ENCODE results near the gene DHRS7B.
"Not testable (repeated sequence)": the region's sequence is repeated elsewhere in the genome, so short reads cannot be mapped to it uniquely, and the experiment has no call there.

DHRS7B gene

DNA sequence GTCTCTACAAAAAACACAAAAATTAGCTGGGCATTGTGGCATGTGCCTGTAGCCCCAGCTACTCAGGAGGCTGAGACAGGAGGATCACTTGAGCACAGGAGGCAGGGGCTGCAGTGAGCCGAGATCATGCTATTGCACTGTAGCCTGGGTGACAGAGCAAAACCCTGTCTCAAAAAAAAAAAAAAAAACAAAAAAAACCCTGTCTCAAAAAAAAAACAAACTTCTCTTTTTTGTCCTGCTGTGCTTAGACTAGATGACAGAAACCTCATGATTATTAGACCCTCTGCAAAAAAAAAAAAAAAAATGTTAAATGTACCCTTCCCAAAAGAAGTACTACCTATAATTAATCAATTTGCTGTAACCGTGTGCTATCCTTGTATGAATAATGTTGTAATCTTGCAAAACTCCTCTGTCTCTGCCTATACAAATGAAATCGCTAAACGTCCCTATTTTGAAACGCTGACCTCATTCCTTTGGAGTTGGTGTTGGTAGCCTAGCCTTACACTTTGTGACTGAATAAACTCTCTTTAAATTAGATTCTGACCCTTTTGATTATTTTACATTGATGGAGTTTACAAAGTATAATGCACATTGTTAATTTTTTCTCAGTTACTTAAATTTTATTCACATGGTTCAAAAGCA, 13.6 kb upstream of the DHRS7B start:
- DNase-seq = no peak

DNA sequence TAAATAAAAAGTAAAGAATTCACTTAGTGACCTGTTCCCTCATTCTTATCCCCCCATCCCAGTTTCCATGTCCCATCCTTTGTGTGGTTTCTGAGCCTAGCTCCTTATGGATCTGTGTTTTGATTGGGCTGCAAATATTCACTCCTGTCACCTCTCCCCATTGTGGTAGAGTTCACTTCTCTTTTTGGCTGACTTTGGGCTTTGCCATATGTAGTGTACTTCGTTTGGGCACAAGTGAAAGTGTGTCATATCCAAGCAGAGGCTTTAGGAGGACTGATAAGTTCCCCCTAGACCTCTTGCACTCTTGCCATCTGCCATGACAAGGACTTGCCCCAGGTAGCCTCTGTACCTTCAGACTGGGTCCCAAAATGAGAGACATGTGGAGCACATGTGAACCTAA, 13.0 kb upstream of the DHRS7B start:
- DNase-seq = no peak

DNA sequence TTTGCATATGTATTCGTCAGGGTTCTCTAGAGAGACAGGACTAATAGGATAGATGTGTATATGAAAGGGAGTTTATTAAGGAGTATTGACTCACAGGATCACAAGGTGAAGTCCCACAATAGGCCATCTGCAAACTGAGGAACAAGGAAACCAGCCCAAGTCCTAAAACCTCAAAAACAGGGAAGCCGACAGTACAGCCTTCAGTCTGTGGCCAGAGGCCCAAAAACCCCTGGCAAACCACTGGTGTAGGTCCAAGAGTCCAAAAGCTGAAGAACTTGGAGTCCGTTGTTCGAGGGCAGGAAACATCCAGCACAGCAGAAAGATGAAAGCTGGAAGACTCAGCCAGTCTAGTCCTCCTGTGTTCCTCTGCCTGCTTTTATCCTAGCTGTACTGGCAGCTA, 12.0 kb upstream of the DHRS7B start:
- not testable (repeated sequence) for DNase-seq

DNA sequence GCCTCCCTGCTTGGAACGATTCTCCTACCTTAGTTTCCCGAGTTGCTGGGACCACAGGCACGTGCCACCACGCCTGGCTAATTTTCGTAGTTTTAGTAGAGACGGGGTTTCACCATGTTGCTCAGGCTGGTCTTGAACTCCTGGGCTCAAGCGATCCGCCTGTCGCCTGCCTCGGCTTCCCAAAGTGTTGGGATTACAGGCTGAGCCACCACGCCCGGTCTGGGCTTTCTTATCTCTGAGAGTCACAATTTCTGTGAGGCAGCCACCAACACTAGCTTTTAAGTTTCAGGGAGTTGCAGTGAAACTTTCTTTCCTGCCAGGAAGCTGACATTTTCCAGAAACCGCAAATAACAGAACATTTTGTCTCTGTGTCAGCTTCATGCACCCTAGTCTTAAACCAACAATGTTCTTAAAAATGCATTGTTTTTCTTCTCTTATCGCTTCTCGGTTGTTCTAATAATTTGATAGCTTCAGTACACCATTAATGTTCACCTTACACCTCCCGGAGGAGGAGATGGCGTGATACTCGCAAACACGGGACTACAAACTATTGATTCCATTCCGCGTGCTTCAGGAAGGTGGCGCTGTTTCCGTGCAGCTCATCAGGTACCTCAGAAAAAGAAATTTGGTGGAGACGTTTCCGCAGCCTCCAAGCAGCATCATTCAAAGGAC, 7.4 kb upstream of the DHRS7B start:
- DNase-seq = peak; percentile 76

DNA sequence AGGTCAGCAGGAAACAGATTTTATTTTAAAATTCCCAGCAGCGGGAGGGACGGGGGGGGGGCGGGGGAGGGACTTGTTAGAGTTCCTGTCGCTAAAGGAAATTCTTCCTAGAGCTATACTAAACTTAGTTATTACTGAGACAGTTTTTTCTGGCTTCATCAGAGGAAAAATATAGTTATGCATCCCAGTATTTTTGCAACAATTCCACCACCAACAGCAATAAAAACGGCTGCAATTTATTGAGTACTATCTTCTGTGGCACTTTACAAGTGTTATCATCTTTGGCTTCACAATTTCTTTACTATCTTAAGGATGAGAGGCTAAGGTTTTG, 6.9 kb upstream of the DHRS7B start:
- no peak for DNase-seq

DNA sequence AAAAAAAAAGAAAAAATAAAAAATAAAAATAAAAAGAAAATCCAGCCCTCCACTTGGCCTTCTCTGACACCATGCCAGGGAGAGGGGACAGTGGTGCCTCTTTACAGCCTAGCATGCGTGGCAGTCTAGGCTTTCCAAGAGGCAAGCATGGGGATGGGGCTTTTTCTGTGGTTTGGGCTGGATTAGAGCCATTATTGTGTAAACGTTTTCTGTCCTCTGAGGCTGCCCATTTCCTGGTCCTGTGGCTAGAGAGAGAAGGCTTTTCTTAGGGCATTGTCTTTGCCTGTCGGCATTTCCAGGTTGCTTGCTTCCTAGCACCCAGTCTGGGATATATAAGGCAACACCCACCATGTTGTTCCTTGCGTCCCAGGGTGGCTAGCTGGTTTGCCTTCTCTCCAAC, 2.7 kb upstream of the DHRS7B start:
- no peak for DNase-seq

DNA sequence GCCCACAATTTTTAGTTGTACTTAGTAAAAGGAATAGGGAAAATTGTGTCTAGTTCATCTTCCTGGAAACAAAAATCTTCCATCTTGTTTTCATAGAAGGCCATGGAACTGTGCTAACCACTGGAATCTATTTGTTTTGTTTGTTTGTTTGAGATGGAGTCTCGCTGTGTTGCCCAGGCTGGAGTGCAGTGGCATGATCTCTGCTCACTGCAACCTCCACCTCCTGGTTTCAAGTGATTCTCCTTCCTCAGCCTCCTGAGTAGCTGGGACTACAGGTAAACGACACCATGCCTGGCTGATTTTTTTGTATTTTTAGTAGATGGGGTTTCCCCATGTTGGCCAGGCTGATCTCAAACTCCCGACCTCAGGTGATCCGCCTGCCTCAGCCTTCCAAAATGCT, 2.2 kb upstream of the DHRS7B start:
- not testable (repeated sequence) for DNase-seq

DNA sequence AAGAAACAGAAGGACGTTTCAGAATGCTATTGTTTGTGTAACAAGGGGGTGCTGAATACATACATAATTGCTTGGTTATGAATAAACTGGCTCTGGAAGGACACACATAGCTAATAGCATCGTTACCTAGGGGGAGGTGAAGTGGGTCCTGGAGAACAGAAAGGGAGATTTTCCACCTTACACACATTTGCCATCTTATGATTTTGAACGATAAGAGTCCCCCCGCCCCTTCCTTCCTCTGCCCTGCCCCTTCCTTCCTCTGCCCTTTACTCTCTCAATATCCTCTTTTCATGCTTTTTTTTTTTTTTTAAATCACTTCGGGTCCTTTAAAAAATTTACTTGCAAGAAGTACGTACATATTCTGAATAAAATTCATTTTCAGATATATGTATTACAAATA, 902 bp upstream of the DHRS7B start:
- peak; percentile 45 for DNase-seq

DNA sequence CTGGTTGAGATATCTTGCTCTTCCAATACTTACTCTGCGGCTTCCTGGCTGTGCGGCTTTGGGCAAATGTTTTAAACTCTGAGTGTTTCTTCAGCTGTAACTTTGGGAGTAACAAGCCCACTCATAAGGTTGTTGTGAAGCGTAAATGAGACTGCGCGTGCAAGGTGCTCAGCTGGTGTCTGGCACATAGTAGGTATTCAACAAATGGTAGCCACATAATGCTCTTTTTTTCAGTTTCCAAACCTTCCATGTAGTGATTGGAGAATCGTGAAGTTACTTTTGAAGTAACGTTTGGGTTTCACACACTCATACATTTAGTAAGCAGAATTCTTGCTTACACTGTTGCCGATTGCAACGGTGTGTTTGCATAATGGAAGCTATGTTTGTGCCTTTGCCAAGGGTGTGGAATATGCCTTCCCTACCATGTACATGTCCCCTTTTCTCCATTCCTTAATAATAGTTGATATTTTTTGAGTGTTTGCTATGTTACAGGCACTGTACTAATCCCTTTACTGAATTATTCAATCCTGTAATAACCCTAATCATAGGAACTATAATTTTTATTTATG, 829 bp downstream of the DHRS7B start:
- no peak for DNase-seq

DNA sequence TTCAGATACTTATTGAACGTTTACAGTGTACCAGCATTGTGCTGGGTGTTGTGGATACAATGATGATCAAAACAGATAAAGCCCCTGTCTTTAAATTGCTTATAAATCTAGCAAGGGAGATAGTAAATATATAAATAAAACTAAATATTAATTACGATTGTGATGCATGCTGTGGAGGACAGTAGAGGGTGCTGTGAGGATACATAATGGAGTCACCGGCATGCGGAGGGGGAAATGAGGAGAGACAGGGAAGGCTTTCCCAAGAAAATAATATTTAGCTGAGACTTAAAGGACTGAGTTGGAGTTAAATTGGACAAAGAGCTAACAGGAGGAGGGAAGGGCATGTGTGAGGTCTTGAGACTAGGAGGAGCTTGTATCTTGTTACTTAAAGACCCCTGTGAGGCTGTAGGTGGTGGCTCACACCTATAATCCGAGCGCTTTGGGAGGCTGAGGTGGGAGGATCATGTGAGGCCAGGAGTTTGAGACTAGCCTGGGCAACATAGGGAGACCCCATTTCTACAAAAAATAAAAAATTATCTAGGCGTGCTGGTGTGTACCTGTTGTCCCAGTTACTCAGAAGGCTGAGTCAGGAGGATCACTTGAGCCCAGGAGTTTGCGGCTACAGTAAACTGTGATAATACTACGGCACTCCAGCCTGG, 2.4 kb downstream of the DHRS7B start:
- DNase-seq = no peak

DNA sequence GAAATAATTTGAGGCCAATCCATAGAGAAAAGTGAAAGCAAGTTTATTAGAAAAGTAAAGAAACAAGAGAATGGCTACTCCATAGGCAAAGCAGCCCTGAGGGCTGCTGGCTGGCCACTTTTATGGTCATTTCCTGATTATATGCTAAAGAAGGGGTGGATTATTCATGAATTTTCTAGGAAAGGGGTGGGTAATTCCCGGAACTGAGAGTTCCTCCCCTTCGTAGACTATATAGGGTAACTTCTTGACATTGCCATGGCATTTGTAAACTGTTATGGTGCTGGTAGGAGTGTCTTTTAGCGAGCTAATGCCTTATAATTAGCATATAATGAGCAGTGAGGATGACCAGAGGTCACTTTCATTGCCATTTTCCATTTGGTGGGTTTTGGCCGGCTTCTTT, 4.4 kb downstream of the DHRS7B start:
- no peak for DNase-seq

DNA sequence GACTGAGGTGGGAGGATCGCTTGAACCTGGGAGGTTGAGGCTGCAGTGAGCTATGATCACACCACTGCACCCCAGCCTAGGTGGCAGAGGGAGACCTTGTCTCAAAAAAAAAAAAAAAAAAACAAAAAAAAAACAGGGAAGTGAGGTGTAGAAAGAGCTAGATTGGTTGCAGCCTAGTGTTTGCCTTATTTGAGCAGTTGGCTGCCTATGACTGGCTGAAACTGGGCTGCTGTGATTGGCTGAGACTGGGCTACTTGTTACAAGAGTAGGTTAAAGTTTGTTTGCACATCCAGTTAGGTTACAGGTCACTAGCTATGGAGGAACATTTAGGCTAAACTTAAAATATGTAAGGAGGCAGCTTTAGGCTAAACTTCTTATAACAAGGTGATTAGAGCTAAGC, 5.7 kb downstream of the DHRS7B start:
- DNase-seq = no peak

DNA sequence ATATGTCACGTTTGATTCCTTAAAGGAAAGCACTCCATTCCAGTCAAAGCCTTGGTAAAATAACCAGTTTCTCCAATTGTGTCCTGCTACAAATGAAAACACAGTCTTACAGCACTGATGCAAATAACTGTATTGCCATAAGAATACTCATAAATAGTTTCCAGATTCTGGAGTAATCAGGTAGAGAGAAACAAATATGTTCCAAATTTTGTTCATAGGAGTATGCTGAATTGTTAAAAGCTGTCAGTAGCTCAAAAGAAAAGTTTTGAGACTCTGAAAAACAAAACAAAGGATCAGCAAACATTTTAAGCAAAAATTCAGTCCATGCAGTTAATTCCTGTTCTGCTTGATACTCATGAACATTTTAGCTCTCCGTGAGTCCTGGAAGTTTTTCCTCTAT, 7.8 kb downstream of the DHRS7B start:
- no peak for DNase-seq

DNA sequence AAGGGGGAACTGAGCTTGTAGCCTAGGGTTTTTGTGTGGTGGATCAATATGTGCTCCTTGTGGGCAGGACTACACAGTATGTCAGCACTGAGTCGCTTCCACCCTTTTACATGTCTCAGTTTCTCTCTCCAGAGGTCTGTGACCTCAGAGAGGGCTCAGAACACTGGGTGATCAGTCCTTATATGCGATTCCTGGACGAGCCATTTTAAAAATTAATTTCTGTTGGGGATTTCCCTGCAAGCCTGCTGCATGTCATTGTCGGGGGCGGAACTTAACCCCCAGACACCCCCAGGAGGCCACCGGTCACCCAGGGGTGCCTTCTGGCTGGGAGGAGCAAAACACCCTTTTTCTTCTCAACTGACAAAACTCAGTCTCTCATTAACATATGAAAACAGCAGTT, 14.1 kb downstream of the DHRS7B start:
- DNase-seq = no peak

DNA sequence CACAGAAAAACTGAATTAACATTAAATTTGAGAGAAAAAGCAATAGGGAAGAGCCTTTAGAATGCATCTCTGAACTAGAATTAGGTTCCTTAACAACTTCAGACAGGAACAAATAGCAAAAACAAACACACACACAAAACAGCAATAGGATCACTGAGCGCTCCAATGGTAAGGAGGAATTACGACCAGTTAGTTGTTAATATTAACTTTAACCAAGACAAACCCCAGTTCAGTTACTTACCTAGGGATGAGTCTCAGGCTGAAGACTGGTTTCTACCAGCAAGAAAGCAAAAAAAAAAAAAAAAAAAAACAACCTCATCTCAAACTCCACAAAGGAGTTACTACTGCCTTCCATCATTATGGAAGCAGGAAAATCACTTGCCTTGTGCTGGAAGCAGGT, 14.6 kb downstream of the DHRS7B start:
- DNase-seq = no peak

DNA sequence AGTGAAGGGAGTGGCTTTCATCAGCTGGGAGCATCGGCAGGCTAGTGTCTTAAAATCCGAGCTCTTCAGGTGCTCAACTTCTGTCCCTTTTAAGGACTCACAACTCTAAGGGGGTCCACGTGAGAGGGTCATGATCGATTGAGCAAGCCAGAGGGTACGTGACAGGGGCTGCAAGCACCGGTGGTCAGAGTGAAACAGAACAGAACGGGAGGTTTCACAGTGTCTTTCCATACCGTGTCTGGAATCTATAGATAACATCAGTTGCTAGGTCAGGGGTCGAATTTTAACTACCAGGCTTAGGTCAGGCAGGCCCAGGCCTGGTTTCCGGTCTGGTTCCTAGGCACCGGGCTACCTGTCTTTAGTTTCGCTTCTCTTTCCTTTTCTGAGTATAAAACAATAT, 15.3 kb downstream of the DHRS7B start:
- not testable (repeated sequence) for DNase-seq

DNA sequence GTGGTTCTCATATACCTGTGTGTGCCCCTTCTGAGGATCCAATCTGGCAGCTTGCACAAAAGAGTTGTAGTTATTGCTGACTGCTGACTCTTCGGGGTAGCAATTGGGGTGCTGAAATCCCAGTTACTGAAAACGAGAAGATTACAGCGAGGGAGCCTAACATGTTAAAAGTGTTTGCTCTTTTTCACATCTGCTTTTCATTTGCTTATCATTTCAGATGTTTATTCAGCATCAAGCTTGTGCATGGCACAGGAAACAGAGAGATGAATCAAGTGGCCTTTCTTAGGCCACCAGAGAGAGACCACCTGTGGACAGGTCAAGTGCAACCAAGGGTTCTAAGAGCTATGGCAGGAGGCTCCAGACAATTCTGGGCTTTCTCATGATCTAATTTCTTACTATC, 16.9 kb downstream of the DHRS7B start:
- DNase-seq = no peak

DNA sequence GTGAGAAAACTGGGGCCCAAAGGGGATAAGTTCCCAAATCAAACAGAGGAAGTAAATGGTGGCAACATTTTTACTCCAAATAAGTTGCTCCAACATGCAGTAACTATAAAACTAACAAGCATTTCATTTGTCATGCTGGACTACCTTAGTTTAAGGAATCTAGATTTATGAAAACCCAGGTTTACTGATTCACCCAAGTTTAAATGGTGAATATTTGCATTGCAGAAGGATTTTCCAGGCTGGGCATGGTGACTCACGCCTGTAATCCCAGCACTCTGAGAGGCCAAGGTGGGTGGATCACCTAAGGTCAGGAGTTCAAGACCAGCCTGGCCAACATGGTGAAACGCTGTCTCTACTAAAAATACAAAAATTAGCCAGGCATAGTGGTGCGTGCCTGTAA, 17.5 kb downstream of the DHRS7B start:
- not testable (repeated sequence) for DNase-seq

DNA sequence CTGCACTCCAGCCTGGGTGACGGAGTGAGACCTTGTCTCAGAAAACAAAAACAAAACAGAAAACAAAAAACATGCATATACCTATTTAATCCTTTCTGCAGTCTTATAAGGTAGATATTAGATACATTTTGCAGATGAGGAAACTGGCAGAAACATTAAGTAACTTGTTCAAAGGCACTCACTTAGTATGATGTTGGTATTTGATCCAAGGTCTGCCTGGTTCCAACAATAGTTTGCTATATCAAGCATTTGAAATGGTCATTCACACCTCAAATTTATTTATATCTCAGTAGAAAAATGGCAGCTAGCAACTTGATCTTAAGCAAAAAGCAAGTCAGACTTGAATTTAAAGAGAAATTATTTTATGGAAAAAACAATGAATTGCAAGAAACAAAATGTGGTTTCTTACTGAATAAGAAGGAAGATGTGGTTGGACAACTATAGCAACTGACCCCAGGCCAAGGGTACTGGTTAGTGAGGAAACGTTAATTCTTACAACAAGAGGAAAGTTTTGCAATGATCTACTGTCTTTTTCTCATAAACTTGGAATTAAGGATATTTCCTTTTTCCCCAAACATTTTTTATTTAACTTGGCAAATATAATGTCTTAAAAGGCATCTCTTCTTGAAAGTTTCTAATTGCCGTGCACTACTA, 19.7 kb downstream of the DHRS7B start:
- DNase-seq = no peak

DNA sequence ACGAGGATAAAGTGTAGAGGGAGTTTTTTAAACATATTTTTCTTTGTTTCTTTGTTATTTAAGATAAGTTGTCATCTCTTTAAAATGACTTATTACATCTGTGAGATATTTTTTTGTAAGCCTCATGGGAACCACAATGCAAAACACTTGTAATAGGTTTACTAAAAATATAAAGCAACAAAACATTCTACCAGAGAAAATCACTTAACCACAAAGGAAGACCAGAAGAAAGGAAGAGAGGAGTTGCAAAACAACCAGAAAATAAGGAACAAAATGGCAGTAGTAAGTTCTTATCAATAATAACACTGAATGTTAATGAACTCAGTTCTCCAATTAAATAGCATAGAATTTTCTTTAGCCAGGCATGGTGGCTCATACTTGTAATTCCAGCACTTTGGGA, 22.9 kb downstream of the DHRS7B start:
- DNase-seq = no peak

DNA sequence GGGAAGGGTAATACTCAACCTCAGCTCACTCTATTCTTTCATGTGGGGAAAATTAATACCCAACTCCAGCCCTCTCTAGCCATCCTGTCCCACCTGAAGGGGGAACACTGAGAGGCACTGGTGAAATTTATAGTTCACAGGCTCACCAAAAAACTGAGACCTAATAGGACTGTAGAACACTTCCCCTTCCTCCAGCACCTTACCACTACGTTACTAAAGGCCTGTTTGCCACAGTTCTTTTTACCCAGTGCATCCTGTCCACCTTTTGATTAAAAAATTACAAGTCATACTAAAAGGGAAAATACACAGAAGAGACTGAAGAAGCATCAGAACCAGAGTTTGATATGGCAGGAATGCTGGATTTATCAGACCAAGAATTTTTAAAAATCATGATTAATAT, 26.0 kb downstream of the DHRS7B start:
- no peak for DNase-seq

DNA sequence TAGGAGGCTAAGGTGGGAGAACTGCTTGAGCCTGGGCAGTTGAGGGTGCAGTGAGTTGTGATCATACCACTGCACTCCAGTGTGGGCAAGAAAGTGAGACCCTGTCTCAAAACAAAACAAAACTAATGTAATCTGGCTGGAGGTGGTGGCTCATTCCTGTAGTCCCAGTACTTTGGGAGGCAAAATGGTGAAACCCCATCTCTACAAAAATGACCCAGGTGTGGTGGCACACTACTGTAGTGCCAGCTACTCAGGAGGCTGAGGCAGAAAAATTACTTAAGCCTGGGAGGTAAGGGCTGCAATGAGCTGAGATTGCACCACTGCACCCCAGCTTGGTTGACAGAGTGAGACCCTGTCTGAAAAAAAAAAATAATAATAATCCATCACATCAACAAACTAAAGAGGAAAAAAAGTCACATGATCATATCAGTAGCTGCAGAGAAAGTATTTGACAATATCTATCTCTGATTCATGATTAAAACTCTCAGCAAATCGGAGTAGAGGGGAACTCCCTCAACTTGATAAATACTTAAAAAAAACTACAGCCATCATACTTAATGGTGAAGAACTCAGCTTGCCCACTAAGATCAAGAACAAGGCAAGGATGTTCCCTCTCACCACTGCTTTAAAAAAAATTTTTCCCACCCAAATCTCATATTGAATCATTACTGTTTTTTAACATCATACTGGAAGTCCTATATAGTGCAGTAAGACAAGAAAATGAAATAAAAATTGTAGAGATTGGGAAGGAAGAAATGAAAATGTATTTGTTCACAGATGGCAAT, 31.0 kb downstream of the DHRS7B start:
- no peak for DNase-seq

DNA sequence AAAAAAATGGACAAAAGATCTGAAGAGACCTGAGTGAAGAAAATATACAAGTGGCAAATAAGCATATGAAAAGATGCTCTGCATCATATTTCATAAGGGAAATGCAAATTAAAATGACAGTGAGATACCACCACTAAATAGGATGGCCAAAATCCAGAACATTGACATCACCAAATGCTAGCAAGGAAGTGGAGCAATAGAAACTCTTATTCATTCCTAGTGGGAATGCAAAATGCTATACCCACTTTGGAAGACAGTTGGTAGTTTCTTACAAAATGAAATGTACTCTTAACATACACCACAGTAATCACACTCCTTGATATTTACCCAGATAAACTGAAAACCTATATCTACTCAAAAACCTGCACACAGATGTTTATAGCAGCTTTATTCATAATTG, 33.6 kb downstream of the DHRS7B start:
- DNase-seq = no peak

Data from activated CD4-positive, alpha-beta T cell treated with anti-CD3 and anti-CD28 coated beads for 48 hours (primary cell).